ENCODE results near the gene LRRC4C. TPM values are rescaled to one million over a fixed set of nuclear protein-coding genes. Genes with fewer than 3 reads are reported as not detected.
"Not testable (repeated sequence)": the region's sequence is repeated elsewhere in the genome, so short reads cannot be mapped to it uniquely, and the experiment has no call there.

Gene LRRC4C
- total RNA-seq, 2 donors from 2014 or later: 2.7 to 2.8 TPM

DNA sequence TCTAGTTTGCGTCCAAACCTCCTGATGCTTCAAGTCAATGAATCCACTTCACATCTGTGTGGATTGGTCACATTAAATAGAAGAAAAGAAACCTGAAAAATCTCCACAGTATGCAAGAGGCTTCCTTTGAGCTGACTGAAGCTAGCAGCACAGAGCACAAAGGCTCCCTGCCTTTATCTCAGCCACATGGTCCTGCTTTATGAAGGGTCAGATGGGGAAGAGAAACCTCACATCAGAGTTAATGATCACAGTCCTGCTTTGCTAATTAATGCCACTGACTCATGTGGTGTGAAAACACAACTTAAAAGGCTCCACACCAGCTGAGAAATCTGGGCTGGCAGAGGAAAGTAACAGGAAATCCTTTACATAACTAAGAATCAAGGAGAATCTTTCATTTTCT is 1291.0 kb downstream of the LRRC4C start:
- DNase-seq (ENCODE audit: low spot score): no peak
- no peak overlapping the region for H3K27ac ChIP-seq
- H3K4me3 ChIP-seq: no peak overlapping the region
- H3K36me3 ChIP-seq: no peaks in the 10 kb centered on the region
- H3K9me3 ChIP-seq: peaks cover 0 to 13% of the 10 kb centered on the region in 2 donors
- no peak for TF ChIP-seq CTCF (IDR thresholded peaks at IDR 0.05)
- no peaks in the 10 kb centered on the region for H3K4me1 ChIP-seq
- no peaks in the 10 kb centered on the region for H3K27me3 ChIP-seq

GRCh38 chr11:40167805-40168204 is 1291.6 kb downstream of the LRRC4C start:
- H3K27ac ChIP-seq; H3K4me3 ChIP-seq; DNase-seq (ENCODE audit: low spot score); H3K36me3 ChIP-seq; H3K27me3 ChIP-seq; H3K4me1 ChIP-seq: not testable (repeated sequence)
- H3K9me3 ChIP-seq: peaks cover 0 to 13% of the 10 kb centered on the region in 2 donors

GRCh38 chr11:40166892-40167291 is 1292.6 kb downstream of the LRRC4C start:
- H3K4me3 ChIP-seq: no peak overlapping the region
- DNase-seq (ENCODE audit: low spot score): no peak
- H3K27ac ChIP-seq: no peak overlapping the region
- H3K36me3 ChIP-seq: no peaks in the 10 kb centered on the region
- H3K27me3 ChIP-seq: no peaks in the 10 kb centered on the region
- H3K4me1 ChIP-seq: no peaks in the 10 kb centered on the region
- peaks cover 0 to 13% of the 10 kb centered on the region in 2 donors for H3K9me3 ChIP-seq
- TF ChIP-seq CTCF (IDR thresholded peaks at IDR 0.05): no peak

- peaks cover 0 to 13% of the 10 kb centered on the region in 2 donors for H3K9me3 ChIP-seq
- no peak overlapping the region for H3K27ac ChIP-seq
- no peaks in the 10 kb centered on the region for H3K4me1 ChIP-seq
- no peak for DNase-seq (ENCODE audit: low spot score)
- H3K36me3 ChIP-seq: no peaks in the 10 kb centered on the region
- H3K27me3 ChIP-seq: no peaks in the 10 kb centered on the region
- TF ChIP-seq CTCF (IDR thresholded peaks at IDR 0.05): no peak
- no peak overlapping the region for H3K4me3 ChIP-seq
Observed at GRCh38 chr11:40162901-40163883, 1296.3 kb downstream of the LRRC4C start.

GRCh38 chr11:40161854-40162410 is 1297.5 kb downstream of the LRRC4C start:
- Histone ChIP-seq H3K4me3 (no peak overlapping the region), H3K27ac (no peak overlapping the region), H3K9me3 (peaks cover 0 to 13% of the 10 kb centered on the region in 2 donors), H3K27me3 (no peaks in the 10 kb centered on the region), H3K36me3 (no peaks in the 10 kb centered on the region), H3K4me1 (no peaks in the 10 kb centered on the region)
- no peak for DNase-seq (ENCODE audit: low spot score)
- no peak for TF ChIP-seq CTCF (IDR thresholded peaks at IDR 0.05)

- Histone ChIP-seq H3K9me3 (peaks cover 0 to 1% of the 10 kb centered on the region in 2 donors), H3K36me3 (no peaks in the 10 kb centered on the region), H3K4me1 (no peaks in the 10 kb centered on the region), H3K4me3 (no peak overlapping the region), H3K27me3 (no peaks in the 10 kb centered on the region), H3K27ac (no peak overlapping the region)
- no peak for DNase-seq (ENCODE audit: low spot score)
- TF ChIP-seq CTCF (IDR thresholded peaks at IDR 0.05): no peak
Observed at GRCh38 chr11:40160418-40160817, 1299.0 kb downstream of the LRRC4C start.

Data from right atrium auricular region (tissue), 2 donors.